Epidermal melanocyte (primary cell): Measurements from ENCODE around the gene EPM2AIP1.
"Not testable (repeated sequence)": the region's sequence is repeated elsewhere in the genome, so short reads cannot be mapped to it uniquely, and the experiment has no call there.

Experiments used
- DNase-seq: peaks from one replicate; pipeline ENCODE4 v3.0.0; 2011; ENCODE audit warnings: low spot score; ENCODE audit not compliant: insufficient read length

Gene EPM2AIP1

GRCh38 chr3:36993326-36994283, 674 bp upstream of the EPM2AIP1 start, which contains the start of gene MLH1:
Gene MLH1, plus strand, starts transcription at chr3:36993518. Its CDS starts 30 bp downstream, at chr3:36993548.
- peak; percentile 83 for DNase-seq

DNA sequence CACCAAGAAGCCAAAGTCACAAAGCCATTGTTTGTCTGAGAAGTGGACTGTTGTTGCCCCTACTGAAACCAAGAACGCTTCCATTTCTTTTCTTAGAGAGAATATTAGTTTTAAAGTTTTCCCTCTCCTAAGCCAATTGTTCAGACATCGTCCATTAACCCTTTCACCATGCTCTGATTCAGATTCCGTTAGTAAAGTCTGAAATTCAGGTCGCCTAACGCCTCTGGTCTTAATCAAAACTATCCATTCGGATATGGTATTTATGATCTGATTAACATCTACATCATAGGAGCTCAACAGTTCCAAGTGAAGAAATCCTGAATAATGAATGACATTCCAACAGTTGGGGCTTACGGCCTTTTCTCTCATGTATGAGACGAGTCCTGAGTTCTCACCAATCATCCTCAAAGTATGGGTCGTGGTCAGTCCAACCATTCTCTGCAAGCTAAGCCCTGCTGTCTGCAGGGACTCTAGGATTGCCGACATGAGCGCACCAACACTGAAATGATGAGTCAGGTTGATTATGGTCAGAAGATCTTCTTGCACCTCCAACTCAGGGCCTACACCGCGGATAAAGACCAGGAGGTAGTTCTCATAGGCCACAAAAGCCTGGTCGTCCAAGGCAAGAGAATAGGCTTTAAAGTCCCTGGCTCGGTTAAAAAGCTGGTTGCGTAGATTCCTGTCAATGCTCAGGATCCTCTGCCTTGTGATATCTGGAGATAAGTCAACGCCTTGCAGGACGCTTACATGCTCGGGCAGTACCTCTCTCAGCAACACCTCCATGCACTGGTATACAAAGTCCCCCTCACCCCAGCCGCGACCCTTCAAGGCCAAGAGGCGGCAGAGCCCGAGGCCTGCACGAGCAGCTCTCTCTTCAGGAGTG, 767 bp downstream of the EPM2AIP1 start:
- no peak for DNase-seq

- no peak for DNase-seq
Observed at GRCh38 chr3:36991147-36991546, 1.8 kb downstream of the EPM2AIP1 start.

- DNase-seq = no peak
Observed at GRCh38 chr3:36989568-36989967, 3.4 kb downstream of the EPM2AIP1 start.

DNA sequence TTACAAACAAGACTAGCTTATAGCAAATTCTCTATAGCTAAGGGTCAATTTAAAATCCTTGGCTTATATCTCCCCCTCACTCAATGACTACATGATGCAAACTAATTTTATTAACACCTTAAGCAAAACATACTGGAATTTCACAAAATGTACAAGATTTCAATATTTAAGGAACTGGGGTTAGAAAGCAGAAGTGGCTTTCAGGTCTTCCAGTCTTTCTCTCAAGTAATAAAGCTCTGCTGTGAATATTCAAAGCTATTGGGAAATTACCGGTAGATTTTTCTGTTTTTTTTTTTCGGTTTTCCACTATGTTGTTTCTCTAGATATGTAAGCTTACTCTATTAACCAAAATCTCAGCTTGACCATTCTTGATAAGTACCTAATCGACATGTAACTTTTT, 3.9 kb downstream of the EPM2AIP1 start:
- DNase-seq = no peak

DNA sequence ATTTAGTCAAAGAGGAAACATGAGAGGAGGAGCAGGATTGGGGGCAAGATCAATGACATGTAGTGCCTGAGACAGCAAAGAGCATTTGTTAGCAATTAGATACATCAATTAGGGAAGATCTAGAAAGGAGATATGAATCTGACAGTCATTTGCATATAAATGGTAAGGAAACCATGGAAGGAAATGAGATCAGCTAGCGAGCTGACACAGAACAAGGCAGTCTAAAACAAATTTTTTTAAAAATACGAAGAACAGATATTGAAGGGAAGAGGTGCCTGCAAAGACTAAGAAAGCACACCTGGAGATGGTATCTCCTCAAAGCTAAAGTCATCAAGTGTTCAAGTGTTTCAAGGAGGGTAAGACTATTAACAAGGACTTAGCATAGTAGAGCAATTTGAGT, 4.6 kb downstream of the EPM2AIP1 start:
- no peak for DNase-seq

DNA sequence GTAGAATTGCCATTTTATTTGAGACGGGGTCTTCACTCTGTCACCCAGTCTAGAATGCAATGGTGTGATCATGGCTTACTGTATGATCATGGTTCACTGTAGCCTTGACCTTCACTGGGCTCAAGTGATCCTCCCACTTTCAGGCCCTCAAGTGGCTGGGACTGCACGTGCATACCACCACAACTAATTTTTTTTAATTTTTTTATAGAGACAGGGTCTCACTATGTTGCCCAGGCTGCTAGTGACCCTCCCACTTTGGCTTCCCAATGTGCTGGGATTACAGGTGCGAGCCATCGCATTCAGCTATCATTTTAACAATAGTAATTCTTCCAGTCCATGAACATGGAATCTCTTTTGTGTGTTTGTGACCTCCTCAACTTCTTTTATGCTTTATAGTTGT, 11.9 kb downstream of the EPM2AIP1 start:
- no peak for DNase-seq

DNA sequence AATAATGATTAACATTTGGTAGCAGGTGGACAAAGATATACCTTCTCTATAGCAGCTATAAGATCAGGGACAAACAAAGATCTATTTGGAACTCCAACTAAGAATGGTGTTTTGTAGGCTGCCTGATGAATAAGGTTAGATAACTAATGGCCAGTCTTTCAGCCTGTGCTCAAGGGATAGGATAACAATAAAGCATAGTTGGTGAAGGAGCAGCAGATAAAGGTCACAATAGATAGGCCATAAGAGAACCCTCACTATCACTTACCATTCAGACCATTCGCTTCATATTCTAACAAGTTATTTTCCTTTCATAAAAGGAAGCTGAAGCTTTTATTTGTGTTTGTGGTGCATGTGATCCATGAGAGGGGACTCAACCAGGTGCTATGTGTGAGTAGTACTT, 19.8 kb downstream of the EPM2AIP1 start:
- no peak for DNase-seq

GRCh38 chr3:36972163-36972562, 20.8 kb downstream of the EPM2AIP1 start:
- no peak for DNase-seq

- no peak for DNase-seq
Observed at GRCh38 chr3:36969540-36970432, 23.1 kb downstream of the EPM2AIP1 start.

DNA sequence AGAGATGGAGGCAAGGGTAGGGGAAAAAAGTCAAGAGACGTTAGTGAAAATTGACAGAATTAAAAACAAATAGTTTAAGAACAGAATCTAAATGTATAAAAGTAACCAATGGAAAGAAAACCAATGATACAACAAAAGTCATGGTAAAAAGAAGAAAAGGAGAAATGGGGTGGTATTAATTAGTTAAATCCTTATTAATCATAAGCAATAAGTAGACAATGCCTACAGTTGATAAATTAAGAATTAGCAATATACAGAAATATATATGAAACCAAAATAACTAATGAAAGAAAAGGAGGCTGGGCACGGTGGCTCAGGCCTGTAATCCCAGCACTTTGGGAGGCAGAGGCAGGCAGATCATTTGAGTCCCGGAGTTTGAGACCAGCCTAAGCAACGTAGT, 23.8 kb downstream of the EPM2AIP1 start:
- DNase-seq = no peak

DNA sequence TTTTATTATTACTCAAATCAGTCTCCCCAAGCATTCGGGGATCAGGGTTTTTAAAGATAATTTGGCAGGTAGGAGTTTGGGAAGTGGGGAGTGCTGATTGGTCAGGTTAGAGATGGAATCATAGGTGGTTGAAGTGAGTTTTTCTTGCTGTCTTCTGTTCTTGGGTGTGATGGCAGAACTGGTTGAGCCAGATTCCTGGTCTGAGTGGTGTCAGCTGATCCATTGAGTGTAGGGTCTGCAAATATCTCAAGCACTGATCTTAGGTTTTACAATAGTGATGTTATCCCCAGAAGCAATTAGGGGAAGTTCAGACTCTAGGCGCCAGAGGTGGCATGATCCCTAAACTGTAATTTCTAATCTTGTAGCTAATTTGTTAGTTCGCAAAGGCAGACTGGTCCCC, 27.5 kb downstream of the EPM2AIP1 start:
- no peak for DNase-seq

DNA sequence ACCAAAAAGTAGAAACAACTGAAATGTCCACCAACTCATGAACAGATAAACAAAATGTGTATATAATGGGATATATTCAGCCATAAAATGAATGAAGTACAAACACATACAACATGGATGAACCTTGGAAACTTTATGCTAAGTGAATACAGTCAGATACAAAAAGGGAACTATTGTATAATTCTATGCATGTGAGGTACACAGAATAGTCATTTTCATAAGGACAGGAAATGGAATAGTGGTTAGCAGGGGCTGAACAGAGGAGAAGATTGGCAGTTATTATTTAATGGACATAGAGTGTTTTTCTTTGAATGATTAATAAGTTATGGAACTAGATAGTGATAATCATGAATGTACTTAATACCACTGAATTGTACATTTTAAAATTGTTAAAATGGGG, 28.1 kb downstream of the EPM2AIP1 start:
- no peak for DNase-seq

- no peak for DNase-seq
Observed at GRCh38 chr3:36964331-36964730, 28.6 kb downstream of the EPM2AIP1 start.

DNA sequence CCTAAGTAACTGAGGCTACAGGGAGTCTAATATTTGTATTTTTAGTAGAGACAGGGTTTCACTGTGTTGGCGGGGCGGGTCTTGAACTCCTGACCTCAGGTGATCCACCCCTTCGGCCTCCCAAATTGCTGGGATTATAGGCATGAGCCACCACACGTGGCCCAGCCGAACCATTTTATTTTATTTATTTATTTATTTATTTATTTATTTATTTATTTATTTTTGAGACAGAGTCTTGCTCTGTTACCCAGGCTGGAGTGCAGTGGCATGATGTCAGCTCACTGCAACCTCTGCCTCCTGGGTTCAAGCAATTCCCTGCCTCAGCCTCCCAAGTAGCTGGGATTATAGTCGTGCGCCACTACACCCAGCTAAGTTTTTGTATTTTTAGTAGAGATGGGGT, 29.9 kb downstream of the EPM2AIP1 start:
- DNase-seq = not testable (repeated sequence)

DNA sequence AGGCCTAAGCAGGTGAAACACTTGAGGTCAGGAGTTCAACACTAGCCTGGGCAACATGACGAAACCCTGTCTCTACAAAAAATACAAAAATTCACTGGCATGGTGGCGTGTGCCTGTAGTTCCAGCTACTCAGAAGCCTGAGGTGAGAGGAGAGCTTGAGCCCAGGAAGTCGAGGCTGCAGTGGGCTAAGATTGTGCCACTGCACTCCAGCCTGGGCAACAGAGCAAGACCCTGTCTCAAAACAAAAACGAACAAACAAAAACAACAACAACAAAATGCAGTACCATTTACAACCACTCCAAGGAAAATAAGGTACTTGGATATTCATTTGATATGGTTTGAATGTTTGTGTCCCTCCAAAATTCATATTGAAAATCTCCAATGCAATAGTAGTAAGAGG, 32.4 kb downstream of the EPM2AIP1 start:
- DNase-seq = no peak

- DNase-seq = no peak
Observed at GRCh38 chr3:36959821-36960220, 33.1 kb downstream of the EPM2AIP1 start.

DNA sequence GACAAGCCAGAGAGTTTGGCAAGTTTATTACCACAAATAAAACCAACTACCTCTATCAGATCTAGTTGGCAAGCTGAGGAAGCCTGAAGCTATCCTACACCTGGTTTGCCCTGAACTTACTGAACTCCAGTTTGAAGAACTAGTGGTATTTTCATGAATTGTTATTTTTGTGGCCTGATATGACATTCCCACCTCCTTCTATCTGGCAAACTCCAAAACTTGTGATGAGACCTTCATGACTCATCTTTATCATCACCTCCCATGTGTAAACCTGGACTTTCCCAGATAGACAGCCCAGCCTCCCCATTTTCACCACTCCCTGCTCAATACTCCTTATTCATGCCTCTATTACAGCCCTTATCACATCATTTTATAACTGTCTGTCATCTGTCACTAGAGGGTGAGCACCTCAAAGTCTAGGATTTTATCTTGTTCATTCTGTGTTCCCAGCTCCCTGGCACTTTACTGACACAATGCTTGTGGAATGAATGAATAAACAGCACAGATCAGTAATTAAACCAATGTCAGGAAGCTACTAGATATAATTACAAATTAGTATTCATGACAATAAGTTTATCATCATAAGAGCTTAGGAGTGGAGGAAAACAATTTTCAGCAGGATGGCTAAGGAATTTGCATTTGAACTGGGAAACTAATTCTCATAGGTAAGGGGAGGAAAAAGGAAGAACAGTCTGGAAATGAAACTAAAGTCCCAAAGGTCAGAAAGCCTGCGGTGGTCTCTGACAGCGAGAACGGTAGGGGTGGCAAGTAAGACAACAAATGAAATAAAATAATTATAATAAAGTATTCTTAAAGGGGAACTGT, 34.9 kb downstream of the EPM2AIP1 start:
- no peak for DNase-seq

DNA sequence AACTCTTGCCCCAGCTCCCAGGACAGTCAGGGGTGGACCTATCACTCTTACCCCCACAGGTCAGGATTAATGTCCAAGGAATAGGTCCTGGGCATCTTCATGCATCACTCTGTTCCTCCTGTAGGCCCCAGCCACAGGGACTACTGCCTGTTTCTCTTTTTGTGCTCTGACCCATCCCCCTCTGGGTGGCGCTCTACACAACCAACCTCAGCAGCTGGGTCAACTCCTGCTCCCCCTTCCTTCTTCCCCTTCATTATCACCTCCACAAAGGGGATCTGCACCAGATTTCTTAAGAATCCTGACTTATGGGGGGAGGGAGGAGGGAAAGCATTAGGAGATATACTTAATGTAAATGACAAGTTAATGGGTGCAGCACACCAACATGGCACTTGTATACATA, 35.9 kb downstream of the EPM2AIP1 start:
- no peak for DNase-seq

GRCh38 chr3:36956155-36956554, 36.8 kb downstream of the EPM2AIP1 start:
- no peak for DNase-seq
